Immature natural killer cell (primary cell): ENCODE measurements around the gene TAS2R38. TPM values are rescaled to one million over a fixed set of nuclear protein-coding genes. Genes with fewer than 3 reads are reported as not detected.

Source experiments
- DNase-seq, 3 donors: peaks; one replicate each; pipeline ENCODE4 v3.0.0; 2022; ENCODE audit warnings: mixed read lengths in 1 of 3
- H3K27ac Mint-ChIP-seq, 6 donors: one replicate each; pipeline ENCODE4 v1.8.0; 2020; ENCODE audit warnings: mixed read lengths in 6 of 6, mild to moderate bottlenecking in 5 of 6, inconsistent platforms in 4 of 6, moderate library complexity in 3 of 6
- H3K27me3 Mint-ChIP-seq, 3 donors: one replicate each; pipeline ENCODE4 v1.8.0; 2020 to 2021; ENCODE audit warnings: low read depth in 3 of 3, mild to moderate bottlenecking in 3 of 3, mixed read lengths in 3 of 3, moderate library complexity in 3 of 3, inconsistent platforms in 1 of 3
- H3K36me3 Mint-ChIP-seq, 3 donors: one replicate each; pipeline ENCODE4 v1.8.0; 2020; ENCODE audit warnings: mixed read lengths in 3 of 3, inconsistent platforms in 2 of 3, mild to moderate bottlenecking in 2 of 3
- H3K4me1 Mint-ChIP-seq, 2 donors: one replicate each; pipeline ENCODE4 v1.8.0; 2020; ENCODE audit warnings: inconsistent platforms in 2 of 2, mild to moderate bottlenecking in 2 of 2, mixed read lengths in 2 of 2, moderate library complexity in 1 of 2
- H3K4me3 Mint-ChIP-seq, 5 donors: one replicate each; pipeline ENCODE4 v1.8.0; 2020; ENCODE audit warnings: mild to moderate bottlenecking in 5 of 5, mixed read lengths in 5 of 5, inconsistent platforms in 3 of 5, moderate library complexity in 3 of 5
- H3K9me3 Mint-ChIP-seq, 6 donors: one replicate each; pipeline ENCODE4 v1.8.0; 2020; ENCODE audit warnings: mild to moderate bottlenecking in 6 of 6, mixed read lengths in 6 of 6, inconsistent platforms in 4 of 6, moderate library complexity in 3 of 6
- polyA plus RNA-seq, 3 donors: library from polyadenylated mRNA; unstranded; fragments of 300-500 nt; fragmentation: Illumina TruSeq; gene quantifications; one replicate each; pipeline ENCODE4 v1.2.3, GENCODE V29; 2021

TAS2R38 gene
- polyA plus RNA-seq, 3 donors from 2014 or later, result not detected

DNA sequence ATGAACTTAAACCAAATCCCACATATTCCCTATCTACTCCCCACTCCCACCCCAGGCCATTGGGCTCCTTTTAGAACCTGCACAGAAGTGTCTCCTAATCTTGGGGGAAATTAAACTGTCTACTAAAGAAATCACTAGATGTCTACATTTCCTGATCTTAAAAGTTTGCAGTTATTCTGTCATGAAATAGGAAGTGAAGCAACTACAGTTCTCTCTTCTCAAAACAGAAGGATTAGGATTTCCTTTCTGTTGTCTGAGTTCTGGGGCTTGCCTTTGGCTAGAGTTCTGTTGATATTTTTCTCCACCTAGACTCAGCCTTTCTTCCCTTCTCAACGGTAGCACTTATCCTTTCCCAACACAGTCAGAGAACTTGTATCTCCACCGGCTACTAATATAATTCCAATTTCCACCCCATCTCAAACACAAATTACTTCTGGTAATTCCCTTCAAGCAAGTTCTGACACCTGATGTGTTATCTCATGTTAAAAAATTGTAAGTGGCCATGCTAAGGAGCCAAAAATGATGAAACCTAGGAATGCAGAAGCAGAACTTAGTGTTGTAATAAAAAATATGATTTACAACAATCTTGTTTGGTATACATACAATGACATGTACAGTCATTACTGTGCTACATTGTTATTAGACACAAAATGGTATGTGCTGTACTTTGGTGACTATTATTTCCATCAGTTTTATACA lies 45.3 kb downstream of the TAS2R38 start:
- no peak overlapping the region for H3K4me3 Mint-ChIP-seq
- peaks cover 0 to 15% (median 6%) of the 10 kb centered on the region in 6 donors for H3K9me3 Mint-ChIP-seq
- no peaks in the 10 kb centered on the region for H3K4me1 Mint-ChIP-seq
- H3K27ac Mint-ChIP-seq, result no peak overlapping the region
- DNase-seq, result no peak
- peaks cover 0 to 3% (median 0%) of the 10 kb centered on the region in 3 donors for H3K27me3 Mint-ChIP-seq
- no peaks in the 10 kb centered on the region for H3K36me3 Mint-ChIP-seq

Other genes with a start within 250 kb of the TAS2R38 start
- 100 to 1,000 TPM; 268 to 349 (median 271) TPM for gene SSBP1, start 235.4 kb downstream of the TAS2R38 start, polyA plus RNA-seq
- gene TAS2R3, start 209.7 kb downstream of the TAS2R38 start, polyA plus RNA-seq, result not detected
- not detected for gene TAS2R4, start 197.1 kb downstream of the TAS2R38 start, polyA plus RNA-seq
- not detected for gene TAS2R5, start 183.6 kb downstream of the TAS2R38 start, polyA plus RNA-seq
- not detected for gene PRSS37, start 132.3 kb downstream of the TAS2R38 start, polyA plus RNA-seq
- gene OR9A4, start 57.4 kb downstream of the TAS2R38 start, polyA plus RNA-seq, result not detected
- not detected for gene CLEC5A, start 26.8 kb downstream of the TAS2R38 start, polyA plus RNA-seq
- 1 to 10 TPM; 2.4 to 6.7 (median 5.6) TPM for gene MGAM, start 22.1 kb upstream of the TAS2R38 start, polyA plus RNA-seq
- under 1 TPM in 1 of 3 donors, not detected in 2; 0.10 TPM for gene MGAM2, start 137.9 kb upstream of the TAS2R38 start, polyA plus RNA-seq